DND-41 (cell line): ENCODE results near the gene WRAP53.
A peak's percentile ranks its signal among the peaks of the same experiment; 100 is the strongest.
"Not testable (repeated sequence)": the region's sequence is repeated elsewhere in the genome, so short reads cannot be mapped to it uniquely, and the experiment has no call there.

Experiments used
- ATAC-seq: fragments of 200-7000 bp; cut with Tn5 transposase; 3 replicates; pipeline ENCODE4 v1.9.1; 2021; ENCODE audit warnings: low read depth; ENCODE audit not compliant: insufficient read depth
- DNase-seq: peaks from one replicate; pipeline ENCODE4 v3.0.0-alpha.2; 2020
- H2AFZ ChIP-seq: 2 replicates; pipeline ENCODE4 v1.6.0; 2012; ENCODE audit warnings: low read depth, low read length
- H3K27ac ChIP-seq: 2 replicates; pipeline ENCODE4 v1.5.1; 2012; ENCODE audit warnings: low read length, inconsistent platforms
- H3K27me3 ChIP-seq: fragments of 200-600 bp; sonication (generic); 2 replicates; pipeline ENCODE4 v1.6.0; 2012; ENCODE audit warnings: low read length, mild to moderate bottlenecking, inconsistent platforms; ENCODE audit not compliant: insufficient read depth, poor library complexity
- H3K36me3 ChIP-seq: 2 replicates; pipeline ENCODE4 v1.5.1; 2012; ENCODE audit warnings: low read length, inconsistent platforms; ENCODE audit not compliant: insufficient read depth
- H3K4me1 ChIP-seq: 2 replicates; pipeline ENCODE4 v1.5.1; 2012; ENCODE audit warnings: mild to moderate bottlenecking, low read length; ENCODE audit not compliant: insufficient read depth
- H3K4me2 ChIP-seq: 2 replicates; pipeline ENCODE4 v1.6.0; 2012; ENCODE audit warnings: mild to moderate bottlenecking, moderate library complexity, low read length, inconsistent platforms; ENCODE audit not compliant: insufficient read depth
- H3K4me3 ChIP-seq, 2 experiments: fragments of 200-600 bp in 1 of 2; shearing (Covaris generic) in 1 of 2; 2 replicates each; pipeline ENCODE4 v1.5.1; 2012 to 2016; ENCODE audit warnings: inconsistent platforms in 2 of 2, low read length in 2 of 2, mild to moderate bottlenecking in 2 of 2, low read depth in 1 of 2, moderate library complexity in 1 of 2
- H3K79me2 ChIP-seq: 2 replicates; pipeline ENCODE4 v1.6.0; 2012; ENCODE audit warnings: low read length, inconsistent platforms; ENCODE audit not compliant: insufficient read depth
- H3K9ac ChIP-seq: 2 replicates; pipeline ENCODE4 v1.6.0; 2012; ENCODE audit warnings: low read depth, mild to moderate bottlenecking, inconsistent platforms, low read length, moderate library complexity
- H3K9me3 ChIP-seq: 2 replicates; pipeline ENCODE4 v1.5.1; 2012; ENCODE audit warnings: low read length, moderate library complexity, mild to moderate bottlenecking, inconsistent platforms; ENCODE audit not compliant: insufficient read depth, severe bottlenecking
- H4K20me1 ChIP-seq: 2 replicates; pipeline ENCODE4 v1.6.0; 2012; ENCODE audit warnings: low read length; ENCODE audit not compliant: insufficient read depth
- CTCF ChIP-seq: IDR thresholded peaks from 2 replicates; pipeline ENCODE4 v1.5.1; 2012; ENCODE audit warnings: borderline replicate concordance, low read length, moderate library complexity, mild to moderate bottlenecking; ENCODE audit not compliant: poor library complexity, severe bottlenecking; ENCODE audit errors: extremely low read depth
- EZH2 ChIP-seq: IDR thresholded peaks from 3 replicates; pipeline ENCODE4 v1.6.1; 2012; ENCODE audit warnings: borderline replicate concordance, low read depth, mild to moderate bottlenecking, moderate library complexity, low read length, inconsistent platforms; ENCODE audit not compliant: severe bottlenecking

The WRAP53 gene

DNA sequence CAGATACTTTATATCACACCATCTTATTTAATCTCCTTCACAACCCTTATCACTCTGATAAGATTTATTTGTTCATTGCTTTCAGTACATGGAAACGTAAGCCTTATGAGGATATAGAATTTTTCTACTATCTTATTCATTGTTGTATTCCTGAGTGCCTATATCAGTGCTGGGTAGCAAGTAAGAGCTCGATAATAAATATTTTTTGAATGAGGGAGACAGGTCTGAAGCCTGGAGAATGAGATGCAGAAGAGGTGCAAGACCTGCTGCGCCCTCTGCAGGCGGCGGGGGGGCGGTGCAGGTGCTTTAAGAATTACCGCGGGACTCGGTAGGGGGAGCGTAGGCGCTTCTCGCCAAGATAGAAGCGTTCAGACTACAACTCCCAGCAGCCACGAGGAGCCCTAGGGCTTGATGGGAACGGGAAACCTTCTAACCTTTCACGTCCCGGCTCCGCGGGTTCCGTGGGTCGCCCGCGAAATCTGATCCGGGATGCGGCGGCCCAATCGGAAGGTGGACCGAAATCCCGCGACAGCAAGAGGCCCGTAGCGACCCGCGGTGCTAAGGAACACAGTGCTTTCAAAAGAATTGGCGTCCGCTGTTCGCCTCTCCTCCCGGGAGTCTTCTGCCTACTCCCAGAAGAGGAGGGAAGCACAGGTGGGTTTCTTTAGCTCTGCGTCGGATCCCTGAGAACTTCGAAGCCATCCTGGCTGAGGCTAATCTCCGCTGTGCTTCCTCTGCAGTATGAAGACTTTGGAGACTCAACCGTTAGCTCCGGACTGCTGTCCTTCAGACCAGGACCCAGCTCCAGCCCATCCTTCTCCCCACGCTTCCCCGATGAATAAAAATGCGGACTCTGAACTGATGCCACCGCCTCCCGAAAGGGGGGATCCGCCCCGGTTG lies at the start of gene WRAP53:
TSS of gene WRAP53 (plus strand) at position 570 of the 900 bp plus-strand sequence. CDS start at position 742, 172 bp downstream.
- Histone ChIP-seq H3K9me3 (no peaks in the 10 kb centered on the region), H3K36me3 (peaks cover 34% of the 10 kb centered on the region), H2AFZ (peak within 1 kb of the TSS; percentile 96), H4K20me1 (peaks cover 26% of the 10 kb centered on the region), H3K27me3 (no peaks in the 10 kb centered on the region), H3K79me2 (peaks cover 57% of the 10 kb centered on the region), H3K4me2 (peak within 1 kb of the TSS; percentile 98), H3K4me3 (peak within 1 kb of the TSS; percentile 78 to 91), H3K9ac (peak within 1 kb of the TSS; percentile 92), H3K4me1 (peaks cover 45% of the 10 kb centered on the region), H3K27ac (peak within 1 kb of the TSS; percentile 98)
- ATAC-seq = peak; percentile 88
- peak; percentile 98 for DNase-seq
- TF ChIP-seq EZH2 (no peak), CTCF (peak; percentile 100)

GRCh38 chr17:7640783-7641182 lies 47.5 kb upstream of the WRAP53 start:
- Histone ChIP-seq H3K27ac (no peak overlapping the region), H3K9ac (no peak overlapping the region), H3K4me3 (no peak overlapping the region), H2AFZ (no peak overlapping the region), H4K20me1 (no peaks in the 10 kb centered on the region), H3K4me1 (no peaks in the 10 kb centered on the region), H3K4me2 (no peak overlapping the region), H3K27me3 (no peaks in the 10 kb centered on the region), H3K79me2 (no peaks in the 10 kb centered on the region), H3K36me3 (no peaks in the 10 kb centered on the region), H3K9me3 (no peaks in the 10 kb centered on the region)
- TF ChIP-seq EZH2 (no peak), CTCF (no peak)
- DNase-seq (no peak), ATAC-seq (no peak)

DNA sequence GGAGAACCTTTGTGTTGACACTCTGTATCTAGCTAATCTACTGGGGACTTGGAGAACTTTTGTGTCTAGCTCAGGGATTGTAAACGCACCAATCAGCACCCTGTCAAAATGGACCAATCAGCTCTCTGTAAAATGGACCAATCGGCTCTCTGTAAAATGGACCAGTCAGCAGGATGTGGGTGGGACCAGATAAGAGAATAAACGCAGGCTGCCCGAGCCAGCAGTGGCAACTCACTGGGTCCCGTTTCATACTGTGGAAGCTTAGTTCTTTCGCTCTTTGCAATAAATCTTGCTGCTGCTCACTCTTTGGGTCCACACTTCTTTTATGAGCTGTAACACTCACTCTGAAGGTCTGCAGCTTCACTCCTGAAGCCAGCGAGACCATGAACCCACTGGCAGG lies 46.6 kb upstream of the WRAP53 start:
- H3K9ac ChIP-seq, H3K9me3 ChIP-seq, H3K4me3 ChIP-seq, H4K20me1 ChIP-seq, H3K4me2 ChIP-seq, H3K27me3 ChIP-seq, H3K27ac ChIP-seq, ATAC-seq, H3K79me2 ChIP-seq, H3K4me1 ChIP-seq, H3K36me3 ChIP-seq, H2AFZ ChIP-seq: not testable (repeated sequence)
- DNase-seq = peak; percentile 33

DNA sequence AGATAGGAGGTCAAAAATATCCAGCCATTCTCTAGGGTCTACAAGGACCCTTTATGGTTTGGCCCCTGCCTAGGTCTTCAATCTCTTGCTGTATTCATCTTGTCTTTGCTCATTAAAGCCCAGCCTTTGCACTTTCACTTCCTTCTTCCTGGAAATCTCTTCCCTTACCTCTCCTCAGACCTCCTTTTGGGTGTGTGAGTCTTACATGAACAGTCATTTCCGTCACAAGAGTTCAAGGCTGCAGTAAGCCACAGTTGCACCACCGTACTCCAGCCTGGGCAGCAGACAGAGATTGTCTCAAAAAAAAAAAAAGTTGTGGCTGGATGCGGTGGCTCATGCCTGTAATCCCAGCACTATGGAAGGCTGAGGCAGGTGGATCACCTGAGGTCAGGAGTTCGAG lies 43.5 kb upstream of the WRAP53 start:
- no peak overlapping the region for H3K27ac ChIP-seq
- no peaks in the 10 kb centered on the region for H3K27me3 ChIP-seq
- no peak overlapping the region for H3K4me3 ChIP-seq
- no peaks in the 10 kb centered on the region for H4K20me1 ChIP-seq
- H2AFZ ChIP-seq = no peak overlapping the region; the same call in 1 of the 2 replicates
- ATAC-seq (no peak), DNase-seq (no peak)
- no peaks in the 10 kb centered on the region for H3K79me2 ChIP-seq
- H3K9ac ChIP-seq = no peak overlapping the region
- no peaks in the 10 kb centered on the region for H3K36me3 ChIP-seq
- TF ChIP-seq CTCF (no peak), EZH2 (no peak)
- no peak overlapping the region for H3K4me2 ChIP-seq
- H3K9me3 ChIP-seq = no peaks in the 10 kb centered on the region
- H3K4me1 ChIP-seq = no peaks in the 10 kb centered on the region
